Retinal pigment epithelial cell (primary cell): ENCODE results near the gene SRMS.

Source experiments
- DNase-seq: peaks from one replicate; pipeline ENCODE4 v3.0.0-alpha.2; 2010; ENCODE audit warnings: low read depth
- H3K4me3 ChIP-seq: 2 replicates; pipeline ENCODE4 v1.5.1; 2011; ENCODE audit warnings: mild to moderate bottlenecking, low read length, control low read depth, moderate library complexity
- TF ChIP-seq, protein P1 (sequence below): conservative IDR thresholded peaks from 2 replicates; pipeline ENCODE4 v1.5.1; 2011; ENCODE audit warnings: low read depth, low read length, control low read depth, inconsistent platforms

The SRMS gene

GRCh38 chr20:63533871-63534393 lies 13.6 kb downstream of the SRMS start:
- no peak for DNase-seq
- no peak overlapping the region for H3K4me3 ChIP-seq
- TF ChIP-seq, protein P1, sequence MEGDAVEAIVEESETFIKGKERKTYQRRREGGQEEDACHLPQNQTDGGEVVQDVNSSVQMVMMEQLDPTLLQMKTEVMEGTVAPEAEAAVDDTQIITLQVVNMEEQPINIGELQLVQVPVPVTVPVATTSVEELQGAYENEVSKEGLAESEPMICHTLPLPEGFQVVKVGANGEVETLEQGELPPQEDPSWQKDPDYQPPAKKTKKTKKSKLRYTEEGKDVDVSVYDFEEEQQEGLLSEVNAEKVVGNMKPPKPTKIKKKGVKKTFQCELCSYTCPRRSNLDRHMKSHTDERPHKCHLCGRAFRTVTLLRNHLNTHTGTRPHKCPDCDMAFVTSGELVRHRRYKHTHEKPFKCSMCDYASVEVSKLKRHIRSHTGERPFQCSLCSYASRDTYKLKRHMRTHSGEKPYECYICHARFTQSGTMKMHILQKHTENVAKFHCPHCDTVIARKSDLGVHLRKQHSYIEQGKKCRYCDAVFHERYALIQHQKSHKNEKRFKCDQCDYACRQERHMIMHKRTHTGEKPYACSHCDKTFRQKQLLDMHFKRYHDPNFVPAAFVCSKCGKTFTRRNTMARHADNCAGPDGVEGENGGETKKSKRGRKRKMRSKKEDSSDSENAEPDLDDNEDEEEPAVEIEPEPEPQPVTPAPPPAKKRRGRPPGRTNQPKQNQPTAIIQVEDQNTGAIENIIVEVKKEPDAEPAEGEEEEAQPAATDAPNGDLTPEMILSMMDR, result no peak

GRCh38 chr20:63533388-63533787 lies 14.2 kb downstream of the SRMS start:
- DNase-seq, result no peak
- TF ChIP-seq, protein P1, result no peak
- H3K4me3 ChIP-seq, result no peak overlapping the region

DNA sequence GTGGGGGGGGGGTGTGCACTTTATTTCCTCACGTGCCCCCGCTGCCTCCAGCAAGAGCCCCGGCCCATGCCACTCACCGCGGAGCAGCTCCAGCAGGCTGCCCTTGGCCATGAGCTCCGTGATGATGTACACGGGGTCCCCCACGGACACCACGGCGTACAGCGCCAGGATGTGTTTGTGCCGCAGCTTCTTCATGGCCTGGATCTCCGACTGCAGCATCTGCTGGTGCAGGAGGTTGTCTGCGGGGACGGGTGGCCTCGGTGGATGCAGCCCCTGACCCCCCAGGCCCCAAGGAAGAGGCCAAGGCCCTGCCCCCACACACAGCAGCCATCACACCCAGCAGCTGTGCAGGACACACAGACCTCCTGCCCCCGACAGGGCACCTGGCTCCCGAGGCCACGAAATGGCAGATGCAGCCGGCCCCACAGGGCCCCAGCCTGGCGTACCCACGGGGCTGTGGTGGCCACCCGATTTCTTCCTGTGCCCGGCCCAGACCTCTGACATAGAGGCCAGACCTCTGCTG lies 15.0 kb downstream of the SRMS start:
- DNase-seq, result no peak
- TF ChIP-seq, protein P1, result no peak
- H3K4me3 ChIP-seq, result no peak overlapping the region

DNA sequence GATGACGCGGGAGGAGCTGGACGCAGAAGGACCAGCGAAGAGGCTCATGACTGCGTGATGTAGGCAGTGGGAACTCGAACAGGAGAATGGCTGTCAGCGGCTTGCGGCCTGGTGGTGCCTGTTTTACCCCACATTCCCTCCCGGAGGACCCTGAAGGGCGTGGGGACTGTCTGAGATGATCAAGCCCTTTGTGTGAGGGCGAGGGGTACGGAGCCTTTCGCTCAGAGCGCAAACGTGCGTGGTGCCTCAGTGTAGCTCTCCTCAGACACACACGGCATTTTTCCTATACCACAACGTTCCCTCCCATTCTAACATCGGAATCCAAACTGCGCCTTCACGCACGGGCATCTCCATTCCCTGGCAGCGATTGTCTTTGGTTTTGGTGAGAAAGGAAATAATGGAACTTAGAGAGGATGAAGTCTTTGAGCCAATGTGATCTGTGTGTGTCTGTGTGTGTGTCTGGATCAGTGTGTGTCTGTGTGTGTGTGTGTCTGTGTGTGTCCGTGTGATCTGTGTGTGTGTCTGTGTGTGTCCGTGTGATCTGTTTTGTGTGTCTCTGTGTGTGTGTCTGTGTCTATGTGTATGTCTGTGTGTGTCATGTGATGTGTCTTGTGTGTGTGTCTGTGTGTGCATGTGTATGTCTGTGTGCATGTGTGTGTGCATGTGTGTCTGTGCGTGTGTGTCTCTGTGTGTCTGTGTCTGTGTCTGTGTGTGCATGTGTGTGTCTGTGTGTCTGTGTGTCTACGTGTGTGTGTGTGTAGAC lies 15.7 kb downstream of the SRMS start:
- no peak overlapping the region for H3K4me3 ChIP-seq
- DNase-seq, result no peak
- TF ChIP-seq, protein P1, result no peak

GRCh38 chr20:63530788-63531160 lies 16.8 kb downstream of the SRMS start:
- no peak for DNase-seq
- no peak overlapping the region for H3K4me3 ChIP-seq
- TF ChIP-seq, protein P1, result no peak

- no peak for DNase-seq
- TF ChIP-seq, protein P1, result no peak
Observed at GRCh38 chr20:63529861-63530787, 17.4 kb downstream of the SRMS start.

More at GRCh38 chr20:63529861-63530787, 17.4 kb downstream of the SRMS start:
- no peak overlapping the region for H3K4me3 ChIP-seq
